K562 (cell line): Measurements from ENCODE around the gene FSTL4. TPM values are rescaled to one million over a fixed set of nuclear protein-coding genes. Genes with fewer than 3 reads are reported as not detected.

Experiments used
- ATAC-seq: fragments of 200-7000 bp; cut with Tn5 transposase; 3 replicates; pipeline ENCODE4 v1.9.1; 2020; ENCODE audit warnings: moderate library complexity
- BruUV-seq: library from RNA; stranded (reverse); fragments of 400-500 nt; replicated peaks from 2 replicates; lab custom pipeline; 2021; lab: Mats Ljungman, UMichigan
- CTCF ChIA-PET: fragments of 300-600 bp; formaldehyde crosslinking; extraction: SDS; loops from one replicate; lab custom pipeline; 2021; ENCODE audit warnings: low intra/inter-chr PET ratio; lab: Yijun Ruan, JAX
- POLR2A ChIA-PET: fragments of 300-600, 350-650 bp; sonication (Branson Sonifier 250); formaldehyde crosslinking; extraction: SDS; loops from one replicate; lab custom pipeline; 2021; ENCODE audit warnings: antibody characterized with exemption, inconsistent platforms; lab: Yijun Ruan, JAX
- DNase-seq, 4 experiments: peaks; one replicate each; pipeline versions ENCODE4 v3.0.0 to v3.0.0-alpha.2; 2011 to 2018; ENCODE audit warnings: low spot score in 3 of 4, mixed read lengths in 3 of 4; ENCODE audit errors: extremely low read depth in 1 of 4
- FAIRE-seq: peaks from 2 replicates; lab custom pipeline; 2011; peaks lifted over from hg19 to GRCh38; lab: Jason Lieb, UNC
- H2AFZ ChIP-seq: 2 replicates; pipeline ENCODE4 v1.6.0; 2011; ENCODE audit warnings: low read depth, low read length, control low read depth, inconsistent platforms
- H3K27ac ChIP-seq: fragments of 200-600 bp; 3 replicates; pipeline ENCODE4 v1.8.0; 2011; ENCODE audit warnings: low read depth, mild to moderate bottlenecking, control low read depth, inconsistent platforms, low read length, moderate library complexity, mixed read lengths; ENCODE audit errors: extremely low read depth
- H3K27me3 ChIP-seq, 2 experiments: fragments of 300-600 bp in 1 of 2; 2 replicates in 1 of 2; 3 replicates in 1 of 2; pipeline versions ENCODE4 v1.6.0 to v1.8.0; 2011; ENCODE audit warnings: inconsistent platforms in 2 of 2, low read length in 2 of 2, mild to moderate bottlenecking in 1 of 2, mixed read lengths in 1 of 2, moderate library complexity in 1 of 2; ENCODE audit not compliant: control insufficient read depth in 2 of 2, insufficient read depth in 2 of 2
- H3K36me3 ChIP-seq: fragments of 300-600 bp; 3 replicates; pipeline ENCODE4 v1.8.0; 2011; ENCODE audit warnings: mild to moderate bottlenecking, low read length, inconsistent platforms; ENCODE audit not compliant: control insufficient read depth, insufficient read depth
- H3K4me1 ChIP-seq, 2 experiments: fragments of 200-600 bp in 1 of 2; replicated peaks in 1 of 2; 2 replicates in 1 of 2; 3 replicates in 1 of 2; pipeline versions ENCODE4 v1.5.1 to v1.8.0; 2011; ENCODE audit warnings: inconsistent platforms in 2 of 2, low read length in 2 of 2, mild to moderate bottlenecking in 1 of 2, mixed read lengths in 1 of 2, moderate library complexity in 1 of 2; ENCODE audit not compliant: control insufficient read depth in 2 of 2, insufficient read depth in 2 of 2
- H3K4me2 ChIP-seq: 2 replicates; pipeline ENCODE4 v1.6.1; 2011; ENCODE audit warnings: low read length, control low read depth, inconsistent platforms, mixed read lengths; ENCODE audit not compliant: insufficient read depth
- H3K4me3 ChIP-seq: fragments of 200-600 bp; sonication (generic), shearing (Covaris generic); 2 replicates; pipeline ENCODE4 v1.5.1; 2016; ENCODE audit warnings: control low read depth, inconsistent platforms
- H3K79me2 ChIP-seq: fragments of 200-600 bp; 3 replicates; pipeline ENCODE4 v1.8.0; 2011; ENCODE audit warnings: low read length, inconsistent platforms; ENCODE audit not compliant: control insufficient read depth, insufficient read depth
- H3K9ac ChIP-seq, 2 experiments: 2 replicates each; pipeline versions ENCODE4 v1.6.0 to v1.6.1; 2011; ENCODE audit warnings: low read depth in 2 of 2, low read length in 2 of 2, control low read depth in 1 of 2, inconsistent platforms in 1 of 2, mild to moderate bottlenecking in 1 of 2, mixed read lengths in 1 of 2; ENCODE audit not compliant: insufficient read depth in 1 of 2
- H3K9me1 ChIP-seq: one replicate; pipeline ENCODE4 v1.6.0; 2011; ENCODE audit warnings: inconsistent platforms, mild to moderate bottlenecking, low read length, moderate library complexity; ENCODE audit not compliant: control insufficient read depth, insufficient read depth
- H3K9me3 ChIP-seq: replicated peaks from 2 replicates; pipeline ENCODE4 v1.5.1; 2011; ENCODE audit warnings: low read depth, low read length, inconsistent platforms; ENCODE audit not compliant: control insufficient read depth, insufficient read depth
- H4K20me1 ChIP-seq: replicated peaks from 2 replicates; pipeline ENCODE4 v1.6.1; 2011; ENCODE audit warnings: low read length, inconsistent platforms, mixed read lengths; ENCODE audit not compliant: control insufficient read depth, insufficient read depth
- C11orf30 ChIP-seq: fragments of 450-650 bp; IDR thresholded peaks from 2 replicates; pipeline ENCODE4 v1.6.1; 2016; ENCODE audit warnings: low read depth, mild to moderate bottlenecking
- CHD7 ChIP-seq: fragments of 200-600 bp; sonication (generic); IDR thresholded peaks from one replicate; pipeline ENCODE4 v1.6.1; 2012; ENCODE audit warnings: mild to moderate bottlenecking, low read depth, low read length, inconsistent platforms
- KLF10 ChIP-seq: fragments of 250-450 bp; sonication (Bioruptor Pico); IDR thresholded peaks from 2 replicates; pipeline ENCODE4 v1.6.1; 2021; ENCODE audit warnings: matching md5 sums
- MAFF ChIP-seq: IDR thresholded peaks from 2 replicates; pipeline ENCODE4 v1.6.1; 2012; ENCODE audit warnings: low read length, improper control_type of control experiment
- MAFG ChIP-seq: fragments of 450-650 bp; conservative IDR thresholded peaks from 2 replicates; pipeline ENCODE4 v1.6.1; 2016; ENCODE audit warnings: missing genetic modification characterization, missing compliant biosample characterization
- ZNF316 ChIP-seq: fragments of 450-650 bp; IDR thresholded peaks from 2 replicates; pipeline ENCODE4 v1.6.1; 2016
- WGBS: fragments of 100-300 bp; shearing (Covaris generic); methylation state at CpG from one replicate; pipeline ENCODE4 v1.1.6; 2016; ENCODE audit warnings: low coverage, mixed read lengths; ENCODE audit not compliant: insufficient coverage; ENCODE audit errors: missing lambda C conversion rate; 5-methylcytosine and 5-hydroxymethylcytosine counted together
- in situ Hi-C: fragments of 300-500 bp; cut with MboI; formaldehyde crosslinking; loops from 4 replicates; pipeline ENCODE4 v1.15.0; 2018; ENCODE audit warnings: inconsistent platforms, mixed read lengths
- intact Hi-C: fragments of 100-400 bp; cut with micrococcal nuclease; formaldehyde crosslinking; loops from 2 replicates; pipeline ENCODE4 v1.14.2; 2022
- polyA plus RNA-seq, 8 experiments: library from polyadenylated mRNA; depleted of rRNA in 4 of 8; stranded (reverse) in 5 of 8; unstranded in 3 of 8; fragments of >200 nt; fragmentation: Nextera tagmentation in 2 of 8; fragmentation: Illumina TruSeq in 1 of 8; extraction: Ambion mirVana in 2 of 8; extraction: Trizol in 1 of 8; gene quantifications; 2 replicates each; pipeline versions ENCODE4 v1.2.1 to v1.2.3, GENCODE V29; 2011 to 2014; ENCODE audit warnings: inconsistent platforms in 1 of 8, missing spikeins in 1 of 8
- total RNA-seq, 7 experiments: library from RNA; depleted of rRNA in 6 of 7; stranded (reverse); fragments of >200 nt in 6 of 7; fragmentation: Illumina TruSeq in 2 of 7; extraction: Trizol in 2 of 7; gene quantifications; 2 replicates each; pipeline versions ENCODE4 v1.2.1 to v1.2.3, GENCODE V29; 2011 to 2021; ENCODE audit warnings: low replicate concordance in 1 of 7

Gene FSTL4
- total and polyA plus RNA-seq, 9 of the 15 experiments (the other 6 are each of a cell fraction or from before 2014, with no cell fraction given), result 0.08 to 0.18 (median 0.10) TPM; not detected in 5

GRCh38 chr5:133327946-133328401, 284.4 kb downstream of the FSTL4 start:
- ATAC-seq, result no peak
- Histone ChIP-seq H3K4me2 (no peak overlapping the region), H3K27ac (no peak overlapping the region), H3K9ac (no peak overlapping the region), H3K27me3 (peaks cover 27 to 84% of the 10 kb centered on the region in 2 experiments), H3K4me3 (no peak overlapping the region), H2AFZ (no peak overlapping the region), H3K36me3 (no peaks in the 10 kb centered on the region), H3K4me1 (no peaks in the 10 kb centered on the region), H4K20me1 (peaks cover 6% of the 10 kb centered on the region; the same call in 1 of the 2 replicates), H3K79me2 (no peaks in the 10 kb centered on the region), H3K9me3 (no peaks in the 10 kb centered on the region), H3K9me1 (no peaks in the 10 kb centered on the region)
- FAIRE-seq, result no peak
- DNase-seq, result no peak
- intact Hi-C loops, result no loop called here
- CTCF ChIA-PET, result no interaction called here
- TF ChIP-seq C11orf30 (peak; percentile 45; the same call in 1 of the 2 replicates), MAFF (peak; percentile 49; the same call in 1 of the 2 replicates), CHD7 (no peak), MAFG (tag) (peak; percentile 50; the same call in 1 of the 2 replicates), KLF10 (no peak), ZNF316 (peak; percentile 65)
- POLR2A ChIA-PET, result interaction anchor here (0.5 to 1.3 kb wide), 2 partner anchors 12 to 50 kb away, joined by 3 read pairs; no protein-coding TSS in a partner anchor
- in situ Hi-C loops, result no loop called here
- BruUV-seq, result no TSS peak
- 1% methylated on average over 5 of the region's 5 CpGs for WGBS
